ENCODE data around the gene SORCS2.

SORCS2 gene

GRCh38 chr4:7790023-7790422 is 597.7 kb downstream of the SORCS2 start:
- in situ Hi-C loops (cut with MboI; ENCODE audit: low sequenced_read_pairs) = no loop called here

- in situ Hi-C loops (cut with MboI; ENCODE audit: low sequenced_read_pairs) = no loop called here
Measured at GRCh38 chr4:7790999-7791398, 598.7 kb downstream of the SORCS2 start.
